NCI-H1092 (cell line): ENCODE measurements around the gene JPH3.
"Not testable (repeated sequence)": the region's sequence is repeated elsewhere in the genome, so short reads cannot be mapped to it uniquely, and the experiment has no call there.

Source experiments
- DNase-seq: peaks from one replicate; lab custom pipeline; 2025; lab: John Stamatoyannopoulos, UW

Gene JPH3

DNA sequence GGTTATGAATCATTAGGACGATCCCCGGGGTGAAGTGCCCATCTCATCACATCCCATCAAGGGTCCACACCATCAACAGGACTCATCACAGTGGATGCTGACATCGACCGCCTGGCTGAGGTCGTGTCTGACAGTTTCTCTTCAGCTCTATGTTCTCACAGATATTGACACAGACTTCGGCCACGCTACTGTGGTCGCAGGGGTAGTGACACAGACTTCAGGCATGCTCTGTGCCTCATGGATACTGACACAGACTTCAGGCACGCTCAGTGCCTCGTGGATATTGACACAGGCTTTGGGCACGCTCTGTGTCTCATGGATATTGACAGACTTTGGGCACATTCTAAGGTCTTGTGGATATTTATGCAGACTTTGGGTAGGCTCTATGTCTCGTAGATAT lies 113.3 kb downstream of the JPH3 start:
- no peak for DNase-seq

DNA sequence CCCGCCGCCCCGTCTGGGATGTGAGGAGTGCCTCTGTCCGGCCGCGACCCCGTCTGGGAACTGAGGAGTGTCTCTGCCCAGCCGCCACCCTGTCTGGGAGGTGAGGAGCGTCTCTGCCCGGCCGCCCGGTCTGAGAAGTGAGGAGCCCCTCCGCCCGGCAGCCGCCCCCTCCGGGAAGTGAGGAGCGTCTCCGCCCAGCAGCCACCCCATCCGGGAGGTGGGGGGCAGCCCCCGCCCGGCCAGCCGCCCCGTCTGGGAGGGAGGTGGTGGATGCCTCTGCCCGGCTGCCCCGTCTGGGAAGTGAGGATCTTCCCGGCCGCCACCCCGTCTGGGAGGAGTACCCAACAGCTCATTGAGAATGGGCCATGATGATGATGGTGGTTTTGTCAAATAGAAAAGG lies 116.5 kb downstream of the JPH3 start:
- not testable (repeated sequence) for DNase-seq

DNA sequence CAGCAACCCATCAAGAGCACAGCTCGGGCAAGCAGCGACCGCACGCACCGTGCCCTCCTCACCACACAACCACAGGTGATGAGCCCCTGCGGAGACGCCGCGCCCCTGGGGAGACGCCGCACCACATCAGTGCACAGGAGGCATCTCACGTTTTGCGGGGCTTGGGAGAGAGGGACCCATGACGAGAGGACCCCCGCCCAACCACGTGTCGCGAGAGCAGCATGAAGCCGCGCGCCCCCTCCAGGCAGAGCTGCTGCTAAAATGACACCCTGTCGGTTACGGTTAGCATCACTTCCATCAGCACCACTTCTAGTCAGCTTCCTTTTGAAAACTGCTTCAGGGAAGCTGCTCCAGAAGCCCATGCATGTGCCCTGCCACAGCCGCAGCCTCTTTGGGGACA lies 118.1 kb downstream of the JPH3 start:
- no peak for DNase-seq

DNA sequence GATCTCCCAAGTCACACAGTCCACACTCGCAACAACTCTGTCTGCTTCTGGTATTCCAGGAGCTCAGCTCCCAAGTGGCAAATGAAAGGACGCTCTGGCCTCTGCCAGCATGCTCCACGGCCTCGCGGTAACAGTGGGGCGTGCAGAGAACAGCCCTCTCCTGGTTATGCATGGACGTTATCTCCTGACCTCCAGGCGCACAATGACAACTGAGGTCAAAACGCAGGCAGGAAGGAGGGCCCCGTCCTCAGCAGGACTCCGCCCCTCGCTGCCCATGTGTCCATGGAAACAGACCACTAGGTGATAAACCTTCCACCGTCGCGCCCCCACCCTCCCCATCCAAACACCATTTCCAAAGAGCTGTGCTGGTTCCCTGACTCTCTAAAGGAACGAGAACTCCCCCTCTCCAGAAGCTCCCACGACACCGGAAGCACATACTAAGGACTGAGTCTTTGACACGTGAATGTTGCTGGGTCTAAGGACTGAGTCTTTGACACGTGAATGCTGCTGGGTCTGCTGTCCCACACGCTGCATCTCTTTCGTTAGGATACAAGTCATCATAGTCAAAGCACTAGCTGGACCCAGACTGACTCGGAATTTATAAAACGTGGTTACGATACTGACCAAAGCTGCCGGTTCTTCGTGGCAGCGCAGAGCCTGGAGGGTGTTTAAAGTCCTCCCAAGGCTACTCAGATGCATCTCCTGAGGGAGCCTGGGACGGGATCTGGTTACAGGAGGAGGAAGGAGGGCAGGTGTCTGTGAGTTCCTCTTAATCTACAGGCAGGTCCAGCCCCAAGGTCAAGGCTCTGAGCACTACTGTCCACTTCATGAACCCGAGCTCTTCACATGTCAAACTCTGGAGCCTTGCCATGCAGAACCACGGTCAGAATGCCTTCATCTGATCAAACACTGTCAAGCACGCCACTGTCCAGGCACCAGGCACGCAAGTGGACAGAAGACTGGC lies 119.6 kb downstream of the JPH3 start:
- no peak for DNase-seq

DNA sequence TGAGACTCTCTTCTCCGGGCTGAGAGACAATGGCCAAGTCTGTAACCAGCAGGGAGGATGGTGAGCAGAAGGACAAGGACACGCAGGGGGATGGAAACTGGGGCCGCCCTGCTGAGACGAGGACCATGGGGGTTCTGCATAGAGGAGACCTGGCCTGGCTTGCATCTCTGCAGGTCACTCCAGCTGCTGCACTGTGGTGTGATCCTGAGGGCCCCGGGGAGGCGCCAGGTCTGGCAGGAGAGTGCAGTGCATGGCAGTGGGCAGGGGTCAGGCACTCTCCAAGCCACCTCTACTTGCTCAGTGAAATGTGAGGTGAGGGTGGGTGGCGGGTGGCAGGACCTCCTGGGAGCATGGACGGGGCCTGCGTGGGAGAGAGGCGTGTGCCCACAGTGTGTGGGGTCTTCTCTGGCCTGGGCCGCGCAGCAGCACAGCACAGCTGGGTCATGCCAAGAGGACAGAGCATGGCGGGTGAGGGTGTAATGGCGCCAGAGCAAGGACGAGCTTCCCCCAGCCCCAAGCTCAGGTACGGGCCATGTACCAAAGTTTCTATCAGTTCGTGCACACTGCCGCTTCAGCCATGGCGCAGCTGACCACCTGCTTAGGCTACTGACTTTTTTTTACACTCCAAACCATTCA lies 120.4 kb downstream of the JPH3 start:
- DNase-seq = no peak

DNA sequence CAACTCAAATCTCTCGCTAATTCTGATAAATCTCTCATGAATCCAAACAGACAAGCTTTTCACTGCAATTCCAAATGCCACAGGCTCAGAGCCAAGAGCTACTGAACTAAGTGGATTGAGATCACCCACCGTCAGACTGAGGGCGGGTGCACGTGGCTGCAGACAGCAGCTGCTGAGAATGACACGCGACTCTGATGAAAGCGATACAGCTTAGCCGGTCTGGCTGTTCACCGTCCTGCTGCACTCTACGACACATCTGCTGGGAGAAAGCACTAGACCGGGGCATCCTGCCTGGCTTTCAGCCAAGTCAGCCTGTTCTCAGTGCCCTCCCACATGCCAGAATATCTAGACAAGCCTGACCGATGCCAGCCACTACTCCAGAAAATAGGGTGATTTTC lies 120.9 kb downstream of the JPH3 start:
- peak; percentile 97 for DNase-seq

DNA sequence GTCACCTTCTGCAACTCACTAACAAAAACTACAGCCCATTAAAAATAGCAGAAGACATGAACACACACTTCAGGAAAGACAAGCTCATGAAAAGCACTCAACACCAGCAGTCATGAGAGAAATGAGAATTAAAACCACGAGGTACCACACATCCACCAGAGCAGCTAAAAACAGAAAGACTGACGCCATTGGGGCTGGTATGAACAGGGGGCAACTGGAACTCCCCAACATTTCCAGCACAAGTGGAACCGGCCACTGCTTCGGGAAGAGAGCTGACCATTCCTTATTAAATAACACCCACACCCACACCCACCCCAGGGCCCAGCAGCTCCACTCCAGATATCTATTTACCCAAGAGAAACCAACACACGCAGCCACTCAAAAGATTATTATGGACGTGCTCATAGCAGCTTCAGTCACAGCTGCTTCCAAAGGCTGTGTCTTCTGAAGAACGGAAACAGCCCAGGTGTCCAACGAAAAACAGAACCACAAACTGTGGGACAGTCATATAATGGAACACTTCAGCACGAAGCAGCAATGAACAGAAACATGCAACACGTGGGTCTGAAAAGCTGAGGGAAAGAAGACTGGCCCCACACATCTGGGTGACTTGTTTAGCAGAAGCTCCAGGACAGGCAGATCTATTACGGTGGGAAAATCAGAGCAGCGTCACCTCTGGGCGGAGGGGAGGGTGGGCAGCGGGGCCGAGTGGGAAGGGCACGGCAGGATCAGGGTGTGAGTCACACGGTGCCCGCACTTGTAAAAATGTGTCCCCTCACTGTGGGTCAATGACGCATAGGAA lies 122.4 kb downstream of the JPH3 start:
- no peak for DNase-seq

DNA sequence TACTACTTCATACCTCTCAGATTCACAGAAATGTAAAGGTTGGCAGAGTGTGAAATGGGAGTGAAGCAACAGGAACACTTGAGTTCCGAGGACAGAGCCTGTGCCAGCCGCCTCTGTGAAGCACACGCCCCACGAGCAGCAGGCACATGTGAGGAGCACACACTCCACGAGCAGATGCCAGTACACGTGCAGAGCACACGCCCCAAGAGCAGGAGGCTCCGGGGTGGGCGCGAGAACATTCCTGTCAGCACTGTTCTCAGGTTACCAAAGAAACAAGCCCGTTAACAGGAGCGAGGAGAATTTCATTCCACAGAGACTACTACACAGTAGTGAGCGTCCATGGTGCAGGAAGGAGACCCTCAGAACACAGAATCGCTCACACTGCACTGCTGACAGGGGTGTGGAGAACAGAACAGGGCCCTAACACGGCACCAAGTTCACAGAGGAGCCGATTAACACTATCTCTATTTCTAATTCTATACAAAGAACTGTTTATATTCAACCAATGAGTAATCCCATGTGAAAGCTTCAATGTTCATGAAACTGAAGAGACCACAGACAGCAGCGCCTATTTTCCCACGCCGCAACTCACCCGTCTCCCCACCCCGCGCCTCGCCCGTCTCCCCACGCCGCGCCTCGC lies 123.4 kb downstream of the JPH3 start:
- DNase-seq = no peak

DNA sequence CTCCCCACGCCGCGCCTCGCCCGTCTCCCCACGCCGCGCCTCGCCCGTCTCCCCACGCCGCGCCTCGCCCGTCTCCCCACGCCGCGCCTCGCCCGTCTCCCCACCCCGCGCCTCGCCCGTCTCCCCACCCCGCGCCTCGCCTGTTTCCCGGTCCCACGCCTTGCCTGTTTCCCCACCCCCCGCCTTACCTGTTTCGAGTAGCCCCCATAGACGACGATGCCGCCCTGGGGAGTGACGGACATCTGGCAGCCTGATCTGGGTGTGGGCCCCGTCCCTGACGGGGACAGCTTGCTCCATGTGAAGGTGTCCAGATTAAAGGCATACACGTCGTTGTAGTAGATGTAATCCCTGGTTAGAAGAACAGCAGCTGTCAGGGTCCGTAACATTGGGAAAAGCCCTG lies 124.3 kb downstream of the JPH3 start:
- not testable (repeated sequence) for DNase-seq

DNA sequence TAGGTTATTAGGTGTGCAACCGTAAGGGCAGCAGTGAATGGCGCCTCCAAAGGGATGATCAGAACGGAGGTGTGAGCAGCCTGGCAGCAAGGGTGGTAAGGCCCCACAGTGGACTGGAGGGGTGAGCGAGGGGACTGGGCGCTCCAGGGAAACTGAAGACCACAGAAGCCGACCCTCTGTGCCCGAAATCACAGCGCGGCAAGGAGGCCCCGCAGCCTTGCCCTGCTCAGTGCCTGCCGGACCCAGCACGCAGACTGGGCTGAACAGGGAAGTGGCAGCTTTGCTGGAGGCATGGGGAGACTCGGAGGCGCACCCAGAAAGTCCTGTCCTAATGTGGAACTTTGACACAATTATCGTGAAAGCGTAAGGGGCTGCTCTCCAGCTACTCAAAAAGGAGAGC lies 125.0 kb downstream of the JPH3 start:
- no peak for DNase-seq

DNA sequence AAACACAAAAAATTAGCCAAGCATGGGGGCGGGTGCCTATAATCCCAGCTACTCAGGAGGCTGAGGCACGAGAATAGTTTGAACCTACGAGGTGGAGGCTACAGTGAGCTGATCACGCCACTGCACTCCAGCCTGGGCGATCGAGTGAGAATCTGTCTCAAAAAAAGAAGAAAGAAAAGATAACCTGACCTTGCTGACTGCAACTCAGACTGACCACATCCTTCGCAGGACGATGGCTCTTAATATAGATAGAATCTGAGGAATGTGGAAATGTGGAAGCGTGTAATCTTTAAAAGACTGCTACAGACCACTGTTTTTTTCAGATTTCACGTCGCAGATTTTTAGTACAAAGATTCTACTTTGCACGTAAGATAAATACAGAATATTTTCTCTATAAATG lies 125.7 kb downstream of the JPH3 start:
- DNase-seq = no peak

DNA sequence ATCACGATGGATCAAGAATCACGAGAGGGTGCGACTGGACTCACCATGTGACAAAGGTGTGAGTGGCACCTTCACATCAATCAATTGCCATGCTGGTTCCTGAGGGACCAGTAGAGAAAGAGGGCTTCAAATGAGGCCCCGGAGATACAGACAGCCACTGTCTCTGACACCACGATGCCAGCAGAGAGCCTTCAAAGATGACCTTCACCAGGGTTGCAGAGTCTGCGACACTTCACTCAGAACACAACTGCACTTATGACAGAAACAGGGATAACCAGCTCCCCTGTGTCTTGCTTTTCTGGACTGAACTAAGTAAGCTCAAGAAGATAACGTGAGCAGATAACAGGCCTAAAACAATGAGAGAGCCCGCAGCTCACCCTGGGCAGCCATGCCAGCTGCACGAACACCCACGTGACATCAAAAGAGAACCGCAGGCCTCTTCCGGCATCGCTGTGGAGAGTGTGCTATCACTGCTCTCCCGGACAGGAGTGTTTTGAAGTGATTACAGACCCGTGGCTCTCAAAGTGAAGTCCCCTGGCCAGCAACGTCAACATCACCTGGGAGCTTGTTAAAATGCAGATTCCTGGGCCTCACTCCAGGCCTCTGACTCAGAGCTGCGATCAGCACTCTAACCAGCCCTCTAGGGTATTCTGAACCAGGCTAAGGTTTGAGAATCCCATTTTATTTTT lies 127.1 kb downstream of the JPH3 start:
- no peak for DNase-seq

DNA sequence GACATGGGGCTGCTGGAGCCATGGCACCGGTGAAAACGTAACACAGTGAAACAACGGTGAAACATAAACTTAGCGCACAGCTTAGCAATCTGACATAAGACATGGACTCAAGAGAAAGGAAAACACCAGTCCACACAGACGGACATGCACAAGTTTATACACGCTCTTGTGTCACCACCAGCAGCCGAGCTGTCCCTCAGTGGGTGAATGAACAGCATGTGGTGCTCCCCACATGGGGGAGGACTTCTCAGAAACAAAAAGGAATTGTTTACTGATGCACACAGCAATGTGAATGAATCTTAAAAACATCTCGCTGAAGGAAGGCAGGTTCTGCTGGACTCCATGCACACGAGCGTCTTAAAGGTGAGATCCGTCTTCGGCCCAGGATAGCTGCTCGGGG lies 129.3 kb downstream of the JPH3 start:
- no peak for DNase-seq

DNA sequence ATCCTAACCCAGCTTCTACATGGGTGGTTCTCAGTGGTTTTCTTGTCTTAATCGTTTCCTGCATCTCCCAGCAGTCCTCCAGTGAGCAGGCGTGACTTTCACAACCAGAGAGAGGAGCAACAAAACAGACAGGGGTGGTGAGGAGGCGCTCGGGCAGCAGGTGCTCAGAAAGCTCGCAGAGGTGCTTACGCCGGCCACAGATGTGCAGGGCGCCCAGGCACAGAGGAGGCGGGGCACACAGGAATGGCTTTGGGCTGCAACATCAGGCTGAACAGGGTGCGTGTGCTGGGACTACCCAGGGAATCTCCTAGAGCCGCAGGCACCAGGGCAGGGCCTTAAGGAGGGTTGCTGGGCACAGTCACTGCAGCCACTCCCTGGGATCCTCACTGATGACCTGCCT lies 130.9 kb downstream of the JPH3 start:
- no peak for DNase-seq

DNA sequence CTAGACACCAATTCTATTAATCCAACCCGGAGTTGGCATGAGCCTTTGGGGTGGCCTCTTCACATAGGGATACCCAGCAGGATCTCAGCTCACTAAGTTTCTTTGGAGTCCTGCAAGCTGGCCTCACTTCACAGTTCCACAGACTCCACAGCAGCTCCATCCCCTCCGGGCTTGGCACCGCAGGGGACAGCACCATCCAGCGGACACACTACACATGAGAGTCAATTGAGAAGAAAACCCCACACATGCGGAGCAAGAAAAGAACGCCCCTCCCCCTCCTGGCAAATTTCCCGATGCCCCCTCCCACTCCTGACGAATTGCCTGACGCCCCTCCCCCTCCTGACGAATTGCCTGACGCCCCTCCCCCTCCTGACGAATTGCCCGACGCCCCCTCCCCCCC lies 132.3 kb downstream of the JPH3 start:
- DNase-seq = no peak

DNA sequence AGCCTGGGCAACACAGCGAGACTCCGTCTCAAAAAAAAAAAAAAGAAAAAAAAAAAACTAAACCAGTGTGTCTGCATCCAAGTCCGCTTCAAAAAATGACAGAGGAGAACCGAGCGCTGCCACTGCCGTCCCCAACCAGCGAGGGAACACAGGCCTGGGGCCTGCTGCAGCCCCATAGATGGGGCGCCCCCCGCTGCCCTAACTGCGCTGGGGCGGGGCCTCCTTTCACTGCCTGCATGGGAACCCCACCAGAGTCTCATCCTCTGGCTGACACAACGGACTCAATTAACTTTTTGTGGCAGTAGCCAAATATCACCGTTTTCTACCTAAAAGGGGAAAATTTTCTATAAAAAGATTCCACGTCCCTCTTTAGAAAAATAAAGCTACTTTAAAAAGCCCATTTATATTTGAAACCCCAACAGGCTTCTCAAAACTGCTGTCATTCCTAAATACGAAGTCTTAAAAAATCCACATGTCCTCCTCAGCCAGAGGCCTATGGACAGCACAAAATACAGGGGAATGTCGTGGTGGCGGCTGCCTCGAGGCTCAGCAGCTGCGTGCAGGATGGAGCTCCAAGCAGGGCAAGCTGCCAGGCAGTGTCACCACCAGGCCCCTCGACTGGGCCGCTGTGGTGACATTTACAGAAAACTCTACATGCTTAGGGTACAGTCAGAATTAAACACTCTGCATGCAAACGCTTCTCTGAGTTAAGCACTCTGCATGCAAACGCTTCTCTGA lies 133.1 kb downstream of the JPH3 start:
- no peak for DNase-seq

DNA sequence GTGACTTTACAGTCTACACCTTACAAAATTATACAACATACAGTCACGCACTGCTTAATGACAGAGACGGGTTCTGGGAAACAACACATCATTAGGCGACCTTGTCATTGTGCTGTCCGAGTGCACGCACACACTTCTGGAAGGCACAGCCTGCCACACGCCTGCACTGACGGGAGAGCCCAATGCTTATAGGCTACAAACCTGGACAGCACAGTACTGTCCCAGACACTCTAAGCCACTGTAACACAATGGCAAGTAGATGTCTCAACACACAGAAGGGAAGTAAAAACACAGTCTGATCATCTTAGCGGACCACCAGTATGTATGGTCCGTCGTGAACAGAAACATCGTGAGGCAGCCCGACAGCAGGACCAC lies 133.7 kb downstream of the JPH3 start:
- no peak for DNase-seq

DNA sequence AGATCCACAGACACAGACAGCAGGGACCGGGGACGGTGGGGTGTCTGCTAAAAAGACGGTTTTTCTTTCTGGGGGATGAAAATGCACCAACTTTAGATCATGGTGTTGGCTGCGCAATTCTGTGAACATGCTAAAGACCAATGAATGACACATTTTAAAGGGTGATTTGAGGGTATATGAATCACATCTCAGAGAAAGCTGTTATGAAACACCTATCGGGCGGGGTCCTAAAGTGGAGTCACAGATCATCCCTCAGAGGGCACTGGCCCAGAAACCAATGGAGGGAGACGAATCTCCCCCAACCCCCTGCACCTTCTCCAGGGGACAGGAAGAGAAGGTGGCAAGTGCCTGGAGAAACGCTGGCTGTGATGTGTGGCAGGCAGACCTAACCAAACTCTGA lies 137.5 kb downstream of the JPH3 start:
- DNase-seq = no peak

DNA sequence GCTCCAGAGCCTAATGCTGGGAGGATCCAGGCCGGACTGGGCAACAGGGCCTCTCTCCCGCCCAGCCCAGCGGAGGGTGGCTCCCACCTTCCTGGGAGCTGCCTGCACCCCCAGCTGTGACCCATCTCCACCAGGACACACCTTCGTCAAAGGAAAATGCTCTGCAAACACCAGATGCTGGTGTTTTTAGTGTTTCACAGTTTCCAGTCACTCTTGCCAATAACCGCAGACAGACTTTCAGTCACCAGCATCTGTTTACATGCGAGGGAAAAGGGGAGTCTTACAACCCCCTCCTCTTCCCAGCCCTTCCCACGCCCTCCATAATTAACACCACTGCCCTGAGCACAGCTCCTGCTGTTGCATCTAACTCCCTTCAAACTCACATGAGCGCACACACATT lies 138.1 kb downstream of the JPH3 start:
- DNase-seq = no peak

DNA sequence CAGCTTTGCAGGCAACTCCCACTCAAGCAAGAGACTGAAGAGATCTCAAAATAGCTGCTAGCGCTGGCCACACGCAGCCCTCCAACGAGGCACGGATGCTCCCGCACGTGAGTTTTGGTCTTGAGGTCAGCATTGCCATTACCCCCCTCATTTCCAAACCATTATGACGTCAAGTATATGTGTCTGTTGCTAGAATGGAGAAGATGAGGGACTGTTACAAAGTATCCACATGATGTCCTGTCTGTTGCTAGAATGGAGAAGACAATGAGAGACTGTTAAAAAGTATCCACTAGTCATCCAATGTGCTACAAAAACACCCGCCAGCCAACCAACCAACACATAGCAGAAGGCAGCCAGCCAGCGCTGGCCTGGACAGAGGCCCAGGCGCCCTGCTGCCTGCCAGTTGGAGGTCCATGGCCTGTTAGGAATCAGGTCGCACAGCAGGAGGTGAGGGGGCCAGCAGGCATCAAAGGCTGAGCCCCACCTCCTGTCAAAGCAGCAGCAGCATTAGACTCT lies 138.7 kb downstream of the JPH3 start:
- no peak for DNase-seq
